C4-2B (cell line): Measurements from ENCODE around the gene FMR1NB.

ENCODE experiments used
- H3K27ac ChIP-seq: fragments of 450-650 bp; 2 replicates; pipeline ENCODE4 v1.5.1; 2017
- CTCF ChIP-seq: fragments of 450-650 bp; conservative IDR thresholded peaks from 2 replicates; pipeline ENCODE4 v1.5.1; 2017; ENCODE audit warnings: mild to moderate bottlenecking
- ZFX ChIP-seq: fragments of 450-650 bp; IDR thresholded peaks from 2 replicates; pipeline ENCODE4 v1.6.1; 2017

The FMR1NB gene

GRCh38 chrX:147957291-147957690 is 23.8 kb upstream of the FMR1NB start:
- no peak overlapping the region for H3K27ac ChIP-seq
- TF ChIP-seq ZFX: no peak
- TF ChIP-seq CTCF: no peak

- H3K27ac ChIP-seq: no peak overlapping the region
- TF ChIP-seq ZFX (no peak), CTCF (no peak)
Measured at GRCh38 chrX:147958291-147958690, 22.8 kb upstream of the FMR1NB start.

GRCh38 chrX:147960722-147961121 is 20.4 kb upstream of the FMR1NB start:
- TF ChIP-seq CTCF (no peak), ZFX (no peak)
- no peak overlapping the region for H3K27ac ChIP-seq

- H3K27ac ChIP-seq: no peak overlapping the region
- TF ChIP-seq ZFX (no peak), CTCF (no peak)
Measured at GRCh38 chrX:147962476-147962875, 18.7 kb upstream of the FMR1NB start.

- TF ChIP-seq ZFX: no peak
- no peak for TF ChIP-seq CTCF
Measured at GRCh38 chrX:147978931-147979330, 2.2 kb upstream of the FMR1NB start.

GRCh38 chrX:148020329-148020728 is 39.2 kb downstream of the FMR1NB start:
- TF ChIP-seq CTCF (no peak), ZFX (no peak)
- H3K27ac ChIP-seq: no peak overlapping the region

More at GRCh38 chrX:147978931-147979330, 2.2 kb upstream of the FMR1NB start:
- H3K27ac ChIP-seq: no peak overlapping the region

GRCh38 chrX:148024425-148025148 is 43.5 kb downstream of the FMR1NB start:
- no peak for TF ChIP-seq CTCF
- no peak for TF ChIP-seq ZFX
- no peak overlapping the region for H3K27ac ChIP-seq
